GM12892 (cell line): ENCODE measurements around the gene CD101.

ENCODE experiments used
- DNase-seq: peaks from one replicate; pipeline ENCODE4 v3.0.0; 2011; ENCODE audit not compliant: insufficient read length
- FAIRE-seq: peaks from 2 replicates; lab custom pipeline; 2011; peaks lifted over from hg19 to GRCh38; lab: Jason Lieb, UNC
- POLR2A ChIP-seq: IDR thresholded peaks from 2 replicates; pipeline ENCODE4 v1.6.1; 2011; ENCODE audit warnings: low read depth, low read length, control low read depth
- POLR2AphosphoS5 ChIP-seq: IDR thresholded peaks from 2 replicates; pipeline ENCODE4 v1.6.1; 2011; ENCODE audit warnings: low read depth, low read length, control low read depth
- TAF1 ChIP-seq: IDR thresholded peaks from 2 replicates; pipeline ENCODE4 v1.6.1; 2011; ENCODE audit warnings: low read depth, mild to moderate bottlenecking, control low read depth, low read length, borderline replicate concordance

Gene CD101

DNA sequence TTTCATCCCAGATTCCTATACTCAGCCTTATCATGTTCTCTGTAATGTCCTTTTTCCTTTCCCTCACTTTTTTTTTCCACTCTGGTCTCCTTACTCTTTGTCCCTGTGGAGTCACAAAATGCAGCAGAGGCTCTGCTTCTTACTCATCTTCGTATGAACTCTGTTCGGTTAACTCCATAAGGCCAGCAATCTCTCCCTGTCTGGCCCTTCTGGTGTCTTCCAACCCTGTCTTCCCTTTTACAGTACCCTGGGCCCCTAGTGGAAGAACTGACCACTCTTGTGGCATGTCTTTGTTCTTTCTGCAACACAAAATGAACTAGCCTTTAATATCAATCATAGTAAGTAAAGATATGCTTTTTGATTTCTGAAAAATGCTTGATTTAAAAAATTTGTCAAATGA lies 7.1 kb downstream of the CD101 start:
- TF ChIP-seq POLR2AphosphoS5 (no peak), POLR2A (no peak), TAF1 (no peak)
- DNase-seq = no peak

DNA sequence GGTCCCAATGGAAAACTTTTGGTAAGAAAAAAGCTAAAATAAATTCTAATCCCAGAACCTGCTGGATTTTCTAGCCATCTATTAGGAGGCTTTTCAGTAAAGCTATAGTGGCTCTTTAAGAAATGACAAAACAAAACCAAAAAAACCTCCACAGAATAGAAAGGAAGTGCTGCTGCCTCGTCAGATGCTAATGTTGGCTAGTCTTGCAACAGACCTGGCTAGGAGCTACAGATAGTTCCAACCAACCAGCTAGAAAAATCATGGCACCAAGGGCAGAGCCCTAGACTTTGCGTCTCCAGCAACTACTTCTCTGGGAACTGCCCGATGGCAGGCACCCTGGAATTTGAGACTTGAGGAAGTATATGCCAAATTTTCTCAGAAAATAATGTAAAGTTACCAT lies 7.6 kb downstream of the CD101 start:
- peak; percentile 44 for FAIRE-seq
- no peak for DNase-seq

More for the DNA sequence above, 7.1 kb downstream of the CD101 start:
- FAIRE-seq = no peak

GRCh38 chr1:117010310-117010969 lies 8.9 kb downstream of the CD101 start:
- DNase-seq = no peak

More for the DNA sequence above, 7.6 kb downstream of the CD101 start:
- TF ChIP-seq POLR2AphosphoS5 (no peak), TAF1 (no peak), POLR2A (no peak)

GRCh38 chr1:117011334-117011733 lies 9.8 kb downstream of the CD101 start:
- no peak for TF ChIP-seq POLR2A
- no peak for TF ChIP-seq POLR2AphosphoS5
- no peak for TF ChIP-seq TAF1
- FAIRE-seq = no peak
- DNase-seq = no peak

More at GRCh38 chr1:117010310-117010969, 8.9 kb downstream of the CD101 start:
- TF ChIP-seq POLR2A = no peak
- TF ChIP-seq TAF1 = no peak
- TF ChIP-seq POLR2AphosphoS5 = no peak
- FAIRE-seq = peak; percentile 17

DNA sequence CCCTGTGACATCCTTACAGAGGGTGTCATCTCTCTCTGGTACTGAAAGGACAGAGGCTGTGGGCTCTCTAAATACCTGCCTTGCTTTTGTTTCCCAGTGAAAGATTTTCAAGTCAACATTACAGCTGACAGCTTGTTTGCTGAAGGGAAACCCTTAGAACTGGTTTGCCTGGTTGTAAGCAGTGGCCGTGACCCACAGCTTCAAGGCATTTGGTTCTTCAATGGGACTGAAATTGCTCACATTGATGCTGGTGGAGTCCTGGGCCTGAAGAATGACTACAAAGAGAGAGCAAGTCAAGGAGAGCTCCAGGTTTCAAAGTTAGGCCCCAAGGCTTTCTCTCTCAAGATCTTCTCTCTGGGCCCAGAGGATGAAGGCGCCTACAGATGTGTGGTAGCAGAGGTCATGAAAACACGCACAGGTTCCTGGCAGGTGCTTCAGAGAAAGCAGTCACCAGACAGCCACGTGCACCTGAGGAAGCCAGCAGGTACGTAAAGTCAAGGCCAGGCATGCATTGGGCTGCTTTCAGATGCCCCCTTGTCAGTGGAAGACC lies 11.8 kb downstream of the CD101 start:
- FAIRE-seq = no peak
- TF ChIP-seq TAF1 (no peak), POLR2A (no peak), POLR2AphosphoS5 (no peak)

GRCh38 chr1:117014209-117014608 lies 12.6 kb downstream of the CD101 start:
- FAIRE-seq (no peak), DNase-seq (no peak)
- TF ChIP-seq TAF1 (no peak), POLR2AphosphoS5 (no peak), POLR2A (no peak)

More for the DNA sequence above, 11.8 kb downstream of the CD101 start:
- DNase-seq = no peak

DNA sequence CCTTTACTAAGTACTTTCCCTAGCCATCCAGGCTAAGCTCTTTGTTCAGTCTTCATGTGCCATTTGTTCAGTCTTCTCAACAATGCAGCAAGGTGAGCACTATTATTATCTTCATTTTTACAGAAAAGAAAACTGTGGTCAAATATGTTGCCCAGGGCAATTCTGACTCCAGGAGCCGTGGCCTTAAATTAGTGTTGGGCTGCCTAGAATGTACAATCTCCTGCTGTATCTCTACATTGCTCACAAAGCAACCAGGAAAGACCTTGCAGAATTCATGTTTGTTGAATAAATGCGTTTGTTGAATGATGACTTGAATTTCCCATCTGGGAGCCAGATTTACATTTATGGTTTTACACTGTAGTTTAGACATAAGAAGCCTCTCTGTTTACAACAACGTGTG lies 14.2 kb downstream of the CD101 start:
- TF ChIP-seq TAF1 (no peak), POLR2AphosphoS5 (no peak), POLR2A (no peak)
- DNase-seq (no peak), FAIRE-seq (peak; percentile 24)

GRCh38 chr1:117017062-117017461 lies 15.5 kb downstream of the CD101 start:
- DNase-seq = no peak
- TF ChIP-seq TAF1 (no peak), POLR2AphosphoS5 (no peak), POLR2A (no peak)
- no peak for FAIRE-seq

- no peak for FAIRE-seq
- TF ChIP-seq POLR2A (no peak), TAF1 (no peak), POLR2AphosphoS5 (no peak)
These were observed 16.1 kb downstream of the CD101 start for GRCh38 chr1:117017648-117018047.

GRCh38 chr1:117020526-117021156 lies 19.1 kb downstream of the CD101 start:
- DNase-seq = no peak
- TF ChIP-seq POLR2A (no peak), POLR2AphosphoS5 (no peak), TAF1 (no peak)
- FAIRE-seq = no peak

More at GRCh38 chr1:117017648-117018047, 16.1 kb downstream of the CD101 start:
- no peak for DNase-seq

DNA sequence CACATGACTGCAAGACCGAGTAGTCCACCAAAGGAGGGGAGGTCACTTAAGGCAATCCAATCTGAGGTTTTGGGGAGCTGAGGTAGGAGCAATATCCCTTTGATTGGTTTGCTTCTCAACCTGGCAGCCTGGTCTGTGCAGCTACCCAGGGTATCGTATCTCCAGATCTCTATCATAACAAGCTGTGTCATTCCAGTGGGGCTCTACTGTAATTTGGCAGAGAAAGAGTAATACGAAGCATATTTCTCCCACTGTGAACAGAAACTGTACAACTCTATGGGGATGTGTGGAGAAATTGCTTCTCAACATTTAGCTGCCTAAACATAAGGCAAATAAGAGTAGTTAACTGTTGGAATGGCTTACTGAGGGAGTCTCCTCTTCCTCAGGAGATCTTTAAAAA lies 20.6 kb downstream of the CD101 start:
- no peak for TF ChIP-seq POLR2A
- TF ChIP-seq TAF1 = no peak
- TF ChIP-seq POLR2AphosphoS5 = no peak
- FAIRE-seq (no peak), DNase-seq (no peak)

DNA sequence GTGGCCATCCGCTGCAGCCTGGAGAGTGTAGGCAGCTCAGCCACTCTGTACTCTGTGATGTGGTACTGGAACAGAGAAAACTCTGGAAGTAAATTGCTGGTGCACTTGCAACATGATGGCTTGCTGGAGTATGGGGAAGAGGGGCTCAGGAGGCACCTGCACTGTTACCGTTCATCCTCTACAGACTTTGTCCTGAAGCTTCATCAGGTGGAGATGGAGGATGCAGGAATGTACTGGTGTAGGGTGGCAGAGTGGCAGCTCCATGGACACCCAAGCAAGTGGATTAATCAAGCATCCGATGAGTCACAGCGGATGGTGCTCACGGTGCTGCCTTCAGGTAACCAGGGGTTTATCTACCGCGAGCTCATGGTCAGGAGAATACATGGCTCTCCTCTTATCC lies 24.0 kb downstream of the CD101 start:
- FAIRE-seq = no peak

More for the DNA sequence above, 24.0 kb downstream of the CD101 start:
- no peak for DNase-seq
- no peak for TF ChIP-seq POLR2A
- no peak for TF ChIP-seq TAF1
- no peak for TF ChIP-seq POLR2AphosphoS5
